Suppressor macrophage treated with lipopolysaccharide for 4 hours (primary cell): ENCODE measurements around the gene PPFIA4.
A peak's percentile ranks its signal among the peaks of the same experiment; 100 is the strongest.
"Not testable (repeated sequence)": the region's sequence is repeated elsewhere in the genome, so short reads cannot be mapped to it uniquely, and the experiment has no call there.

Experiments used
- DNase-seq: peaks from one replicate; pipeline ENCODE4 v3.0.0-alpha.2; 2020

The PPFIA4 gene

GRCh38 chr1:203017692-203018091 is 8.6 kb upstream of the PPFIA4 start:
- DNase-seq = no peak

- DNase-seq = not testable (repeated sequence)
Observed at GRCh38 chr1:203022855-203023254, 3.4 kb upstream of the PPFIA4 start.

GRCh38 chr1:203025686-203026030 is 633 bp upstream of the PPFIA4 start:
- no peak for DNase-seq

GRCh38 chr1:203026666-203027663 is 674 bp downstream of the PPFIA4 start:
- DNase-seq = no peak

- DNase-seq = no peak
Observed at GRCh38 chr1:203028067-203028783, 1.9 kb downstream of the PPFIA4 start.

- DNase-seq = no peak
Observed at GRCh38 chr1:203028784-203029553, 2.7 kb downstream of the PPFIA4 start.

GRCh38 chr1:203031467-203031866 is 5.2 kb downstream of the PPFIA4 start:
- no peak for DNase-seq

- DNase-seq = no peak
Observed at GRCh38 chr1:203033287-203033686, 7.0 kb downstream of the PPFIA4 start.

- DNase-seq = no peak
Observed at GRCh38 chr1:203033917-203034316, 7.6 kb downstream of the PPFIA4 start.

- DNase-seq = no peak
Observed at GRCh38 chr1:203034422-203035110, 8.3 kb downstream of the PPFIA4 start.

GRCh38 chr1:203035111-203036000 is 9.1 kb downstream of the PPFIA4 start:
- no peak for DNase-seq

- no peak for DNase-seq
Observed at GRCh38 chr1:203036135-203036534, 9.8 kb downstream of the PPFIA4 start.

GRCh38 chr1:203036537-203036936 is 10.2 kb downstream of the PPFIA4 start:
- no peak for DNase-seq

GRCh38 chr1:203037509-203038190 is 11.4 kb downstream of the PPFIA4 start:
- DNase-seq = no peak

GRCh38 chr1:203038217-203038741 is 12.0 kb downstream of the PPFIA4 start:
- DNase-seq = peak; percentile 72

- DNase-seq = peak; percentile 82
Observed at GRCh38 chr1:203038891-203039608, 12.8 kb downstream of the PPFIA4 start.

- peak; percentile 25 for DNase-seq
Observed at GRCh38 chr1:203039609-203040512, 13.6 kb downstream of the PPFIA4 start.

- DNase-seq = no peak
Observed at GRCh38 chr1:203040513-203041275, 14.4 kb downstream of the PPFIA4 start.
